Activated CD8-positive, alpha-beta memory T cell treated with anti-CD3 and anti-CD28 coated beads, Interleukin-2, amount 50 U/mL, for 4 hours (primary cell): ENCODE results near the gene SEMA4B.
"Not testable (repeated sequence)": the region's sequence is repeated elsewhere in the genome, so short reads cannot be mapped to it uniquely, and the experiment has no call there.

Experiments
- DNase-seq: peaks from one replicate; pipeline ENCODE4 v3.0.0-alpha.2; 2020

SEMA4B gene

DNA sequence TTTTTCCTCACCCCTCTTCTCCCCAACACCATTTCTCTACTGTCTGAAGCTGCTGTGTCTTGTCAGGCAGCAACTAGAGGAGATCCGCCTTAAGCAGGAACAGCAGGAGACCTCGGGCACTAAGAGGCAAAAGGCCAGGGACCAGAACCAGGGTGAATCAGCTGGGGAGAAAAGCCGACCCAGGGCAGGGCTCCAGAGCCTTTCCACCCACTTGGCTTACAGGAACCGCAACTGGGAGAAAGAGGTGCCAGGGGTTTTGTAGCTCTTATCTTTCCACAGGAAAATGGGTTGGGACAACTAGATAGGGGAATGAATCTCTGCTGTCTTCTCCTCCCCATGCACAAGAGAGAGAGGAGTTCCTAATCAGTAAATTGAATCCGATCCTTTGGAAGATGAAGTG lies 61.3 kb downstream of the SEMA4B start:
- DNase-seq = no peak

DNA sequence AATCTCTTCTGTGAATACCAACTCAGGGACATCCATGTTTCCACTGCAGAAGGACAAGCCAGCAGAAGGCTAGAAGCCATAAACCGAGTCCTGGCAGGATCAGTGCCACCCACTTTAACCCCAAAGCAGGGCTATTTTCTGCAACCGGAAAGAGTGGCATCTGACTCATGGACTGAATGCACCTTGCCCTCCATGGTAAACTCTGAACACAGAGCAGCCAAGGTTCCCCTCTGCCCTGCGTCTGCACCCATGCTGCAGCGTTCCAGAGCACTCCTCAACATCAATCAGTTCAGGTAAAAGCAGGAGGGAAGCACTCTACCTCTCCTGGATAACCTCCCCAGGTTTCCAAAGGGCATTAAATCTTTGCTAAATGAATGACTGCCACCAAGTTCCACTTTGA lies 63.5 kb downstream of the SEMA4B start:
- peak; percentile 19 for DNase-seq

DNA sequence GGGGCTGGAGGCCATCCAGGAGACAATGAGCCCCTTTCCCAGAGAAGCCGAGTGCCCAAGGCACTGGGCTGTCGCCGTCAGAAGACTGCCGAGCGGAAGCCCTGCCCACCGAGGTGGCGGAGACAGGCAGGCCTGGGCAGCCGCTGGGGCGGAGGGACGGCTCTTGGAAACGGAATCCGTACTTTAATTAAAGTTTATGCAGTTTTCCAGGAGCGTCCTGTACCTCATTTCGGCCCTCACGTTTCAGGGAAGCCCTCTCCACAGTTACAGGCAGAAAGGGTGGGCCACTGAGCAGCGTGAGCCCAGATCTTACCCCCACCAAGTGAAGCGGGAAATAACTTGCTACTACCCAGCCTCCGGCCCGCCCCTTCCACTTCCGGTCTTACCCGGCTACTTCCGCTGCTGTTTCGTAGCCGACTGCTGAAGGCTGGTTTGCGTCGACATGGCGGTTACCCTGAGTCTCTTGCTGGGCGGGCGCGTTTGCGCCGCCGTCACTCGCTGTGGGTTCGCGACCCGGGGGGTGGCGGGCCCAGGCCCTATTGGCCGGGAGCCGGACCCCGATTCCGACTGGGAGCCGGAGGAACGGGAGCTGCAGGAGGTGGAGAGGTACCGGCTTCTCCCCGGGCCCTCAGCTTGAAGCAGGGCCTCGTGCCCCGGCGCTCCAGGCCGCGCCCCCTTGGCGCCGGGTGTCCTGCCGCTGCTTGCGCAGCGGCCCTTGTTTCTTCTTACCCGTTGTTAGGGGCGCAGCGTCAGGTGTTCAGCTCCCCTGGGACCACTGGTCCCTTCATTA lies 64.3 kb downstream of the SEMA4B start, which contains the start of gene NGRN:
Gene NGRN (plus strand): TSS at position 402 of the 790 bp plus-strand sequence. CDS start 41 bp downstream, at position 443.
- DNase-seq = peak; percentile 91

DNA sequence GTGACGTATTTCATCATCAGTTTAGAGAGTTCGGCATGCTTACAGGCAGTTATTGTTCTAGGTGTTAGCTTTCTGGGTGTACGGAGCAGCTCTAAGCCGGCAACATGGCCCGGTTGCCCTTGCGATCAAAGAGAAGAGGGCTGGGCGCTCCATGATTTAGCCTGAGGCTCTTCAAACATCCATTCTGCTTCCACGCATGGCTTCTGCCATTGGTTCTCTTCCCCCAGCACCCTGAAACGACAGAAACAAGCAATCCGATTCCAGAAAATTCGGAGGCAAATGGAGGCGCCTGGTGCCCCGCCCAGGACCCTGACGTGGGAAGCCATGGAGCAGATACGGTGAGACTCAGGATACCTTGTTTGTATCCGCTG lies 64.9 kb downstream of the SEMA4B start:
- peak; percentile 41 for DNase-seq

DNA sequence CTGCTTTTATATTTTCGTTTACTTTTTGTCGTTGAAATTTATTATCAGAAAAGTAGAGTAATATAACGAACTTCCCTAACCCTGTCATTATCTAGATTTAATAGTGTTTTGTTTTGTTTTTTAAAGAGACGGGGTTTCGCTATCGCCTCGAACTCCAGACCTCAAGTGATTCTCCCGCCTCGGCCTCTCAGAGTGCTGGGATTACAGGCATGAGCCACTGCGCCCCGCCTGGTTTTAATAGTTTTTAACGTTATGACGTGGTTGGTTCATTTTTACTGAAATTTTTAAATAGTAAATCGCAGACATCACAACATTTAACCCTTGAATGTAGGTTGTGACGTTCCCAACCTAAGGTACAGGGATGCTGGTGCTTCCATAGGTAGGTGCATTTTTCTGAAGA lies 65.4 kb downstream of the SEMA4B start:
- no peak for DNase-seq

DNA sequence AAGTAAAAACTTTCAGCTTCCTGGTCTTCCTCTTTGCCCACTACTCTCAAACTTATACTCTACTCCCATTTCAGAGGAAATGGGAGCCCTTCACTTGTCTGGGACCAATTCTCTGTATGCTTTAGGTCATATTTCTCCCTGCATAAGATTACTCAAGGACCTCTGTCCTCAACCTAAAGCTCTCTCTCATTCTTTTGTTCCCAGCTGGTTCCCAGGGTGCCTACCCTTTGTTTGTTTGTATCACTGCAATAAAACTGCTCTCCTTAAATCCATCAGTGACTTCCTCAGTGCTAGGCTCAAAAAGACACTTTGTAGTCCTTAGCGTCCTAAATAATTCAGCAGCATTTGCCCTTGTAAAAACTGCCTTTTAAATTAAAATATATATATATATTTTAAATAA lies 67.3 kb downstream of the SEMA4B start:
- no peak for DNase-seq

DNA sequence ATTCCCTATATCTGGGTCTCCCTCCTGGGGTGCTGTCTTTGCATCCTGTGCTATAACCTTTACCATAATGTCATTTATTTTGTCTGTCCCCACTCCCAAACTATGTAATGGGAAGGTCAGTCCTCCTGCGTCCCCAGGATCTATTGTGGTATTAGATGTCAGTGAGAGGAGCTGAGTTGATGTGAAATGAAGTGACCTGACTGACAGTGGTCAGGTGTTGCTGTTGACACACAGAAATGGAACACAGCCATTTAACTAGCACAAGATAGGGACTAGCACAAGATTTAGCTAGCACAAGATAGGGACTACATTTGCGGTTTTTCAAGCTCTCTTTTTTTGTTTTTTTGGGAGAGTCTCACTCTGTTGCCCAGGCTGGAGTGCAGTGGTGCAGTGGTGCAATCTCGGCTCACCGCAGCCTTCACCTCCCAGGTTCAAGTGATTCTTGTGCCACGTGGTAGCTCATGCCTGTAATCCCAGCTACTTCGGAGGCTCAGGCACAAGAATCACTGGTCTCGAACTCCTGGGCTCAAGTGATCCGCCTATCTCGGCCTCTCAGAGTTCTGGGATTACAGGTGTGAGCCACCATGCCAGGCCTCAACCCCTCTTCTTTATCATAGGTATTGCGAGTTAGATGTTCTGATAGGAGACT lies 69.5 kb downstream of the SEMA4B start:
- no peak for DNase-seq

DNA sequence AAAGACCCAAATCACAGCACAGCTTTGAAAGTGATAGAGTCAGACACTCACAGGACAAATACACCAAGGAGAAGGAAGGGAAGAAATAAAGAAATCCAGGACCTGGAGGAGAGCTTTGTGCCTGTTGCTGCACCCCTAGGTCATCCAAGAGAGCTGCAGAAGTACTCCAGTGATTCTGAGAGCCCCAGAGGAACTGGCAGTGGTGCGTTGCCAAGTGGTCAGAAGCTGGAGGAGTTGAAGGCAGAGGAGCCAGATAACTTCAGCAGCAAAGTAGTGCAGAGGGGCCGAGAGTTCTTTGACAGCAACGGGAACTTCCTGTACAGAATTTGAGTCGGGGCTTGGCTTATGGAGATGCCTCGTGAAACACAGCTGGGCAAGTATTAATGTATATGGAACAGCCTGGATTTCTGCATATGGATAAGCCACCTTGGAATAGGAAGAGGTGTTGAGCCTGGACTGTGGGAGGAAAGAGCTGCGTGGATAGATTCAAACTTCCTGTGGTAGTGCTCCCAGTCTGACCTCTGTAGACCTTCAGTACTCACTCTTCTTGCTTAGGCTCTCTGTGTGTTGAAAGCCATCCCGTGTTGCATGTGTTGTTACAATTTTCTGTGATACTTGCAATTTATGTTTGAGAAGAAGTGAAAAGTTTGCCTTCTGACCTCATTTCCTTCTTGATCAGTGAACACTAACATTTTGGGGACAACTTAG lies 70.5 kb downstream of the SEMA4B start:
- DNase-seq = no peak

DNA sequence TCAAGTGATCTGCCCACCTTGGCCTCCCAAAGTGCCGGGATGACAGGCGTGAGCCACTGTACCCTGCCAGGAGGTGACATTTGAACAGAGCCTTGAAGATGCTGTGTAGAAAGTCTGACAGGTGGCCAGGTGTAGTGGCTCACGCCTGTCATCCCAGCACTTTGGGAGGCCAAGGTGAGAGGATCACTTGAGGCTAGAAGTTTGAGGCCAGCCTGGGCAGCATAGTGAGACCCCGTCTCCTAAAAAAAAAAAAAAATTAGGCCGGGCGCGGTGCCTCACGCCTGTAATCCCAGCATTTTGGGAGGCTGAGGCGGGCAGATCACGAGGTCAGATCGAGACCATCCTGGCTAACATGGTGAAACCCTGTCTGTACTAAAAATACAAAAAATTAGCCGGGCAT lies 77.3 kb downstream of the SEMA4B start:
- DNase-seq = not testable (repeated sequence)
